ENCODE data around the gene FAM53B. TPM values are rescaled to one million over a fixed set of nuclear protein-coding genes. Genes with fewer than 3 reads are reported as not detected.

The FAM53B gene
- total RNA-seq, 2 experiments from 2014 or later = 15.1 to 18.0 TPM

DNA sequence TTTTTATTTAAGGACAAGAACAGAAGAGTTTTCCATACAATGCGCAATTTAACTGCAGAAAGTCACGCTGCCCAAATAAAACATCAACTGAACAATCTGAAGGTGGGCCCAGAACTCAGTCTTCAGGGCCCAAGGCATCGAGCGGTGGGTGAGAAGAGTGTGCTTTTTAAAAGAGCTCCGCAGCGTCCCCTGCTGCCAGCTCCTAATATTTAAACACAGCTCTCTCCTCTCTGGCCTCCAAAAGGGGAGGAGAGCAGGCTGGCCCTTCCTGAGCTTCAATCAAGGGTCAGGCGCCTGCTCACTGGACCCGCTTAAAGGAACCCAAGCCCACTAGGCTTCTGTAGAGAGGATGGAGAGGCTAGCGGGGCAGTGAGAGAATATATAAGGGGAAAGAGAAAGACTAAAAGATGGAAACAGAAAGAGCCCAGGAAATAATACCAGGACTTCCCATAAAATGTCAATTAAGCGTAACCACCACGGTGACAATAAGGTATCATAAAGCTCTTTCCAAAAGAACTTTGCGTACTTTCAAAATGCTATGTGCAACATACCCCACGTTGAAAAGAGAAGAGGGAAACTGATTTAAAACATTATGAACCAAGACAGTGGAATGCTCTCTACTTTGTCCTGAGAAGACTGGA, 2.8 kb downstream of the FAM53B start:
- intact Hi-C loops (cut with micrococcal nuclease) = loop anchor here (5.0 kb wide), 4 partner anchors 54 to 209 kb away; no protein-coding TSS in a partner anchor
- Mint-ChIP-seq H3K9me3 (no peaks in the 10 kb centered on the region), H3K27me3 (peaks cover 1% of the 10 kb centered on the region), H3K4me1 (ENCODE audit: low read depth) (peaks cover 69% of the 10 kb centered on the region), H3K27ac (peak overlapping the region; percentile 79), H3K4me3 (peak overlapping the region; percentile 87), H3K36me3 (ENCODE audit: low read depth) (no peaks in the 10 kb centered on the region)
- TF ChIP-seq, protein P1, sequence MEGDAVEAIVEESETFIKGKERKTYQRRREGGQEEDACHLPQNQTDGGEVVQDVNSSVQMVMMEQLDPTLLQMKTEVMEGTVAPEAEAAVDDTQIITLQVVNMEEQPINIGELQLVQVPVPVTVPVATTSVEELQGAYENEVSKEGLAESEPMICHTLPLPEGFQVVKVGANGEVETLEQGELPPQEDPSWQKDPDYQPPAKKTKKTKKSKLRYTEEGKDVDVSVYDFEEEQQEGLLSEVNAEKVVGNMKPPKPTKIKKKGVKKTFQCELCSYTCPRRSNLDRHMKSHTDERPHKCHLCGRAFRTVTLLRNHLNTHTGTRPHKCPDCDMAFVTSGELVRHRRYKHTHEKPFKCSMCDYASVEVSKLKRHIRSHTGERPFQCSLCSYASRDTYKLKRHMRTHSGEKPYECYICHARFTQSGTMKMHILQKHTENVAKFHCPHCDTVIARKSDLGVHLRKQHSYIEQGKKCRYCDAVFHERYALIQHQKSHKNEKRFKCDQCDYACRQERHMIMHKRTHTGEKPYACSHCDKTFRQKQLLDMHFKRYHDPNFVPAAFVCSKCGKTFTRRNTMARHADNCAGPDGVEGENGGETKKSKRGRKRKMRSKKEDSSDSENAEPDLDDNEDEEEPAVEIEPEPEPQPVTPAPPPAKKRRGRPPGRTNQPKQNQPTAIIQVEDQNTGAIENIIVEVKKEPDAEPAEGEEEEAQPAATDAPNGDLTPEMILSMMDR (IDR thresholded peaks at IDR 0.05) = peak; percentile 94
- ATAC-seq = peak; percentile 63
- ChIA-PET POLR2A (interaction anchor here (0.7 to 7.7 kb wide), 23 partner anchors 8 to 211 kb away, joined by 3 to 39 read pairs (median 6); no protein-coding TSS in a partner anchor), CTCF (interaction anchor here (0.7 to 4.9 kb wide), 52 partner anchors 8 to 239 kb away, joined by 3 to 91 read pairs (median 7); partner anchors contain the start of genes ABRAXAS2 and EEF1AKMT2)
- peak; percentile 92 for DNase-seq

DNA sequence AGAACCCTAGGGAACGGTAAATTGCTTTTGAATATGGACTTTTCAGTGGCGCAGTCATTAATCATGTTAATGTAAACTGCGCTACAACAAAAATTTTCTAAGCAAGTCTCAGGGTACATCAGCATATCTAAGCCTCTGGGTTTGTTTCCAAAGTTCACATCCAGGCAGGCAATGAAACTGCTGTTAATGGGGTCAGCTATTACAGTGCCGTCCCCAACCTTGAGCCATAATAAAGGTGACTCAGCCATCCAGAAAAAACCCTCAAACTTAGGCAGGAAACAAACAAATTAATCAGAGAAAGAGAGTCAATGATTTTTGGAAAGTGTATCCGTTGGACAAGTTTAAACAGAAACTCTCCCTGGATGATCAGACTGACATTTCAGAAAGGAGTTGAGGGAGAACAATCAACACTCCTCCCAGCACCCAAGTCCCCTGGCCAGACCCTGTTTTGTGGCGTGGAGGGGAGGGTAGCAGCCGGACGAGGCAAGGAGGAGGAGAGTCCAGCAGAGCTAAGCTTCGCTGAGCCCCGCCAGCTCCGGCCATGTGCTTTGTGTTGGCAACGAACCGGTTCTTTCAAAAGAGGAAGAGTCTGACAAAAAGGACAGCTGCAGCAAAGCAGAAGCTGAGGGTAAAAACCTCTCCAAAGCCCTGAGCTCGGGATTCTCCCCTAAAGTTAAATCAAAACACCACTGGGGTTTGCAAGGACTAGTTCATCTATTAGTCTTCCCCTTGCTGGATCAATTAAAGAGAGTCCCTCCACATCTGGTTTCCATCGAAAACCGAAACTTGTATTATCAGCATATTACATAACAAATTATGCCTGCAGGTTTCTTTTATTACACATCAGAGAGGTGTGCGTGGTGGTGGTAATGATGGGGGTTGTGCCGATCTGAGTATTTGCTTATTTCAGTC, 3.6 kb downstream of the FAM53B start:
- intact Hi-C loops (cut with micrococcal nuclease) = loop anchor here (5.0 kb wide), 4 partner anchors 53 to 208 kb away; no protein-coding TSS in a partner anchor
- no peak for DNase-seq
- Mint-ChIP-seq H3K9me3 (no peaks in the 10 kb centered on the region), H3K4me1 (ENCODE audit: low read depth) (peaks cover 76% of the 10 kb centered on the region), H3K27ac (peak overlapping the region; percentile 79), H3K27me3 (peaks cover 1% of the 10 kb centered on the region), H3K4me3 (peak overlapping the region; percentile 87), H3K36me3 (ENCODE audit: low read depth) (no peaks in the 10 kb centered on the region)
- ATAC-seq = peak; percentile 7
- ChIA-PET CTCF (interaction anchor here (0.7 to 4.9 kb wide), 47 partner anchors 9 to 238 kb away, joined by 3 to 91 read pairs (median 8); partner anchors contain the start of genes ABRAXAS2 and EEF1AKMT2), POLR2A (interaction anchor here (0.7 to 7.7 kb wide), 17 partner anchors 9 to 210 kb away, joined by 3 to 39 read pairs (median 6); no protein-coding TSS in a partner anchor)
- TF ChIP-seq, protein P1 (IDR thresholded peaks at IDR 0.05) = no peak

DNA sequence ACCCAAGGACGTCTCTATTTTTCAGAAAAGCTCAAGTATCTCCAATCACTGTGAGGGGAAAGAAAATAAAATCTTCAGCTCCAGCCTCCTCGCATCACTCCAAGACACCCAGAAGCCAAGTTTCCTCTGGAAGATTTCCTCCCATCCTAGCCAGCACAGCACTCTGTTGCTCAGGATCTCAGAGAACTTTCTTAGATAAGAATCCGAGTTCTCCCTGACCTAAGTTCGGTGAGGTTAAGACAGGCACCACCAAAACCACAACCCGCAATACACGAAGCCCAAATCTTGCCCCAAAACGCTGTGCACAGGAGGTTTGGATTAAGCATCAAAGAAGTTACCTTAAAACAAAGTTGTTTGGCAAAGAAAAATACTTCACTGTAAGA, 4.2 kb downstream of the FAM53B start:
- peak overlapping the region; percentile 79 for H3K27ac Mint-ChIP-seq
- peaks cover 1% of the 10 kb centered on the region for H3K27me3 Mint-ChIP-seq
- TF ChIP-seq, protein P1 (IDR thresholded peaks at IDR 0.05) = no peak
- no peaks in the 10 kb centered on the region for H3K9me3 Mint-ChIP-seq
- H3K4me3 Mint-ChIP-seq = peak overlapping the region; percentile 87
- intact Hi-C loops (cut with micrococcal nuclease) = loop anchor here (5.0 kb wide), 4 partner anchors 53 to 208 kb away; no protein-coding TSS in a partner anchor
- H3K36me3 Mint-ChIP-seq (ENCODE audit: low read depth) = no peaks in the 10 kb centered on the region
- no peak for DNase-seq
- no peak for ATAC-seq
- ChIA-PET CTCF (interaction anchor here (1.0 to 4.9 kb wide), 13 partner anchors 18 to 201 kb away, joined by 3 to 91 read pairs (median 28); no protein-coding TSS in a partner anchor), POLR2A (interaction anchor here (0.7 to 7.7 kb wide), 10 partner anchors 9 to 128 kb away, joined by 3 to 39 read pairs (median 7); no protein-coding TSS in a partner anchor)
- H3K4me1 Mint-ChIP-seq (ENCODE audit: low read depth) = peaks cover 78% of the 10 kb centered on the region

DNA sequence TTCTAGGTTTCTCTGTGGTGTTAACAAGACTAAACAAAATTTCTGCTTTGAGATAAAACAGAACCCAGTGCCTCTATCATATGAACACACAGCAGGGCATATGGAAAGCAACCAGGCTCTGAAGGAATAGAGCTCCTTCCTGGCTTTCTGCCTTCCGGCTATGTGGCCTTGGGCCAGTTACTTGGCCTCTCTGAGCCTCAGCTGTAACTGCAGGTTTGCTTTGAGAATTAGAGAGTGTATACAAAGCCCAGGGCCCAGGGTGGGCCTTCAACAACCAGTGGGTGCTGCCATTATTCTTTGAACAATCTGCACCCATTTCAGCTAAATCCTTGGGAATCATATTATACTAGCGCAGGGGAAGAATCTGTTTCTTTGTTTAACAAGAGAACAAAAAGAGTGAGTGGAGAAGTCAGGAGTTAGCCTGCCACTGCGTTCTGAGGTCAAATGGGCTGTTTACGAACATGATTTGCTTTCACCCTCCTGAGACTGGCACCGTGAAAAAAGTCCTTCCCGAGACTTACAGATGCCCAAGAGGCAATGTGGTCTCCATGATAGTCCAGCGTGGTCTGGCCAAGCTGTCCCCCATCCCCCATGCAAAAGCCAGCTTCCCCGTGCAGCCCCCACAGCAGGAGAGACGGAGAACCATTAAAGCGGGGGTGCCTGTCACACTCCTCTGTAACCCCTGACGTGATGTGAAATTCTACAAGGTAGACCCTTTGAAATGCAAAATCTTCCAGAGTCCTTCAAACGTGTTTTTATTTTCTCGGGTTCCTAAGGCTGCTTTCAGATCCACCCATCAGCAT, 4.9 kb downstream of the FAM53B start:
- intact Hi-C loops (cut with micrococcal nuclease) = no loop called here
- Mint-ChIP-seq H3K36me3 (ENCODE audit: low read depth) (no peaks in the 10 kb centered on the region), H3K9me3 (no peaks in the 10 kb centered on the region), H3K27me3 (peaks cover 1% of the 10 kb centered on the region), H3K4me3 (peak overlapping the region; percentile 87), H3K4me1 (ENCODE audit: low read depth) (peaks cover 81% of the 10 kb centered on the region), H3K27ac (peak overlapping the region; percentile 21)
- TF ChIP-seq, protein P1 (IDR thresholded peaks at IDR 0.05) = no peak
- CTCF ChIA-PET = interaction anchor here (1.1 to 4.9 kb wide), 9 partner anchors 17 to 200 kb away, joined by 3 to 91 read pairs (median 32); no protein-coding TSS in a partner anchor
- ATAC-seq (no peak), DNase-seq (no peak)
- POLR2A ChIA-PET = interaction anchor here (0.7 to 7.7 kb wide), 5 partner anchors 21 to 127 kb away, joined by 3 to 39 read pairs (median 6); no protein-coding TSS in a partner anchor
